HEK293T (cell line): Measurements from ENCODE around the gene TXNDC8.

Experiments used
- CTCF ChIA-PET: fragments of 350-600 bp; formaldehyde crosslinking; extraction: SDS; loops from one replicate; lab custom pipeline; 2021; ENCODE audit warnings: antibody characterized with exemption, inconsistent platforms; lab: Yijun Ruan, JAX
- POLR2A ChIA-PET: fragments of 350-600 bp; formaldehyde crosslinking; extraction: SDS; loops from one replicate; lab custom pipeline; 2020; ENCODE audit warnings: antibody characterized with exemption, inconsistent platforms; lab: Yijun Ruan, JAX
- DNase-seq: peaks from one replicate; pipeline ENCODE4 v3.0.0; 2012; ENCODE audit warnings: mixed read lengths; ENCODE audit errors: extremely low spot score
- ARNT ChIP-seq: fragments of 450-650 bp; IDR thresholded peaks from 2 replicates; pipeline ENCODE4 v1.6.1; 2017; ENCODE audit warnings: mild to moderate bottlenecking
- BHLHE40 ChIP-seq: fragments of 450-650 bp; IDR thresholded peaks from 2 replicates; pipeline ENCODE4 v1.6.1; 2016; ENCODE audit warnings: mild to moderate bottlenecking, moderate library complexity, borderline replicate concordance
- CTBP1 ChIP-seq: fragments of 450-650 bp; IDR thresholded peaks from 2 replicates; pipeline ENCODE4 v1.6.1; 2016; ENCODE audit warnings: borderline replicate concordance
- ELF4 ChIP-seq: fragments of 450-650 bp; IDR thresholded peaks from 2 replicates; pipeline ENCODE4 v1.6.1; 2017; ENCODE audit warnings: antibody characterized with exemption
- FOXA1 ChIP-seq: fragments of 450-650 bp; IDR thresholded peaks from 2 replicates; pipeline ENCODE4 v1.6.1; 2016; ENCODE audit warnings: mild to moderate bottlenecking
- FOXK2 ChIP-seq: fragments of 450-650 bp; IDR thresholded peaks from 2 replicates; pipeline ENCODE4 v1.6.1; 2016; ENCODE audit warnings: mild to moderate bottlenecking
- FOXM1 ChIP-seq: fragments of 450-650 bp; IDR thresholded peaks from 2 replicates; pipeline ENCODE4 v1.6.1; 2017; ENCODE audit warnings: mild to moderate bottlenecking, borderline replicate concordance
- HDGF ChIP-seq: fragments of 450-650 bp; IDR thresholded peaks from 2 replicates; pipeline ENCODE4 v1.6.1; 2017; ENCODE audit warnings: antibody characterized with exemption, borderline replicate concordance
- L3MBTL2 ChIP-seq: fragments of 450-650 bp; conservative IDR thresholded peaks from 2 replicates; pipeline ENCODE4 v1.6.1; 2016; ENCODE audit warnings: mild to moderate bottlenecking
- LEF1 ChIP-seq: fragments of 450-650 bp; IDR thresholded peaks from 2 replicates; pipeline ENCODE4 v1.6.1; 2017; ENCODE audit warnings: mild to moderate bottlenecking, borderline replicate concordance
- NFRKB ChIP-seq: fragments of 450-650 bp; IDR thresholded peaks from 2 replicates; pipeline ENCODE4 v1.6.1; 2016; ENCODE audit warnings: mild to moderate bottlenecking, moderate library complexity
- PKNOX1 ChIP-seq: fragments of 450-650 bp; IDR thresholded peaks from 2 replicates; pipeline ENCODE4 v1.6.1; 2016
- SP1 ChIP-seq: fragments of 450-650 bp; IDR thresholded peaks from 2 replicates; pipeline ENCODE4 v1.6.1; 2017
- SUZ12 ChIP-seq: fragments of 450-650 bp; IDR thresholded peaks from 2 replicates; pipeline ENCODE4 v1.6.1; 2016; ENCODE audit warnings: mild to moderate bottlenecking
- TARDBP ChIP-seq: fragments of 450-650 bp; IDR thresholded peaks from 2 replicates; pipeline ENCODE4 v1.6.1; 2016
- ZNF384 ChIP-seq: fragments of 450-650 bp; IDR thresholded peaks from 2 replicates; pipeline ENCODE4 v1.6.1; 2016

TXNDC8 gene

GRCh38 chr9:110255463-110256379 lies 81.9 kb downstream of the TXNDC8 start:
- POLR2A ChIA-PET = interaction anchor here (0.8 to 1.4 kb wide), 10 partner anchors 13 to 318 kb away, joined by 3 to 11 read pairs (median 4); no protein-coding TSS in a partner anchor
- TF ChIP-seq PKNOX1 (no peak), L3MBTL2 (peak; percentile 33; the same call in 1 of the 2 replicates), BHLHE40 (no peak), LEF1 (no peak)
- DNase-seq = peak; percentile 44
- CTCF ChIA-PET = interaction anchor here (0.8 kb wide), 1 partner anchor 95 kb away, joined by 4 read pairs; no protein-coding TSS in a partner anchor

- no peak for TF ChIP-seq HDGF
- no peak for TF ChIP-seq ELF4
- TF ChIP-seq FOXM1 = no peak
- no peak for TF ChIP-seq SUZ12
- TF ChIP-seq FOXA1 = no peak
- no peak for TF ChIP-seq ARNT
- no peak for TF ChIP-seq LEF1
- TF ChIP-seq ZNF384 = no peak
- TF ChIP-seq BHLHE40 = no peak
- no peak for TF ChIP-seq NFRKB
- TF ChIP-seq PKNOX1 = no peak
- TF ChIP-seq FOXK2 = no peak
- TF ChIP-seq L3MBTL2 = no peak
- TF ChIP-seq TARDBP = no peak
- TF ChIP-seq SP1 = no peak
- no peak for TF ChIP-seq CTBP1
- DNase-seq = peak; percentile 15
- ChIA-PET POLR2A (no interaction called here), CTCF (no interaction called here)
These were observed 82.6 kb downstream of the TXNDC8 start for GRCh38 chr9:110255034-110255462.

GRCh38 chr9:110254500-110254899 lies 83.2 kb downstream of the TXNDC8 start:
- DNase-seq = no peak
- ChIA-PET CTCF (no interaction called here), POLR2A (no interaction called here)
- TF ChIP-seq FOXA1 (no peak), ELF4 (no peak), NFRKB (no peak), PKNOX1 (no peak), L3MBTL2 (no peak), HDGF (no peak), SUZ12 (no peak), LEF1 (no peak), FOXK2 (no peak), FOXM1 (no peak), TARDBP (no peak)
